Measurements from ENCODE around the gene MEF2D.

MEF2D gene

GRCh38 chr1:156417401-156418020 is 83.1 kb downstream of the MEF2D start:
- DNase-seq (ENCODE audit: insufficient read length, low spot score) = no peak
- TF ChIP-seq POLR2A (IDR thresholded peaks at IDR 0.05; ENCODE audit: low read depth, low read length) = no peak
- no peak for FAIRE-seq

GRCh38 chr1:156416993-156417392 is 83.6 kb downstream of the MEF2D start:
- FAIRE-seq (no peak), DNase-seq (ENCODE audit: insufficient read length, low spot score) (no peak)
- TF ChIP-seq POLR2A (IDR thresholded peaks at IDR 0.05; ENCODE audit: low read depth, low read length) = no peak

- DNase-seq (ENCODE audit: insufficient read length, low spot score) (no peak), FAIRE-seq (no peak)
- no peak for TF ChIP-seq POLR2A (IDR thresholded peaks at IDR 0.05; ENCODE audit: low read depth, low read length)
These were observed 86.0 kb downstream of the MEF2D start for GRCh38 chr1:156414461-156415064.
